T47D (cell line): Measurements from ENCODE around the gene TMTC1.
A peak's percentile ranks its signal among the peaks of the same experiment; 100 is the strongest.
"Not testable (repeated sequence)": the region's sequence is repeated elsewhere in the genome, so short reads cannot be mapped to it uniquely, and the experiment has no call there.

Source experiments
- DNase-seq, 2 experiments: peaks; one replicate each; pipeline versions ENCODE4 v3.0.0 to v3.0.0-alpha.2; 2011 to 2012; ENCODE audit warnings: low read depth in 1 of 2, low spot score in 1 of 2
- JUND ChIP-seq: IDR thresholded peaks from 2 replicates; pipeline ENCODE4 v1.6.1; 2012; ENCODE audit warnings: low read depth
- in situ Hi-C: cut with HindIII; loops from 2 replicates; pipeline ENCODE4 v1.10.0; 2016; ENCODE audit warnings: low sequenced_read_pairs, low pct_unique_long_range_greater_than_20kb

Gene TMTC1

GRCh38 chr12:29572464-29572863 is 211.3 kb downstream of the TMTC1 start:
- TF ChIP-seq JUND = no peak
- no peak for DNase-seq
- in situ Hi-C loops = no loop called here

GRCh38 chr12:29569132-29569757 is 214.5 kb downstream of the TMTC1 start:
- no peak for TF ChIP-seq JUND
- no peak for DNase-seq
- in situ Hi-C loops = no loop called here

GRCh38 chr12:29566441-29566840 is 217.3 kb downstream of the TMTC1 start:
- no peak for DNase-seq
- no peak for TF ChIP-seq JUND
- in situ Hi-C loops = no loop called here

GRCh38 chr12:29565727-29566126 is 218.0 kb downstream of the TMTC1 start:
- TF ChIP-seq JUND = no peak
- in situ Hi-C loops = no loop called here
- peak in 1 of 2 experiments; percentile 26 for DNase-seq

- no peak for DNase-seq
- TF ChIP-seq JUND = no peak
- in situ Hi-C loops = no loop called here
Observed at GRCh38 chr12:29564925-29565324, 218.8 kb downstream of the TMTC1 start.

GRCh38 chr12:29563636-29564035 is 220.1 kb downstream of the TMTC1 start:
- no peak for TF ChIP-seq JUND
- peak in 1 of 2 experiments; percentile 14 for DNase-seq
- in situ Hi-C loops = no loop called here

GRCh38 chr12:29563071-29563470 is 220.7 kb downstream of the TMTC1 start:
- TF ChIP-seq JUND = no peak
- in situ Hi-C loops = no loop called here
- DNase-seq = no peak

- in situ Hi-C loops = no loop called here
- DNase-seq = no peak
- no peak for TF ChIP-seq JUND
Observed at GRCh38 chr12:29562110-29562804, 221.5 kb downstream of the TMTC1 start.

- DNase-seq = no peak
- no peak for TF ChIP-seq JUND
- in situ Hi-C loops = no loop called here
Observed at GRCh38 chr12:29561664-29562071, 222.1 kb downstream of the TMTC1 start.

- in situ Hi-C loops = no loop called here
- no peak for DNase-seq
- TF ChIP-seq JUND = no peak
Observed at GRCh38 chr12:29559198-29559597, 224.5 kb downstream of the TMTC1 start.

- TF ChIP-seq JUND = no peak
- in situ Hi-C loops = no loop called here
Observed at GRCh38 chr12:29556363-29556762, 227.4 kb downstream of the TMTC1 start.

GRCh38 chr12:29555451-29555850 is 228.3 kb downstream of the TMTC1 start:
- DNase-seq, in situ Hi-C loops: not testable (repeated sequence)

More at GRCh38 chr12:29556363-29556762, 227.4 kb downstream of the TMTC1 start:
- DNase-seq = no peak

- in situ Hi-C loops = no loop called here
- no peak for TF ChIP-seq JUND
- DNase-seq = no peak
Observed at GRCh38 chr12:29552994-29553748, 230.6 kb downstream of the TMTC1 start.
